Chondrocyte (in vitro differentiated cells): Measurements from ENCODE around the gene RAB3GAP2. TPM values are rescaled to one million over a fixed set of nuclear protein-coding genes. Genes with fewer than 3 reads are reported as not detected.
"Not testable (repeated sequence)": the region's sequence is repeated elsewhere in the genome, so short reads cannot be mapped to it uniquely, and the experiment has no call there.

Source experiments
- DNase-seq: peaks from one replicate; pipeline ENCODE4 v3.0.0; 2021; ENCODE audit warnings: mixed read lengths, low spot score
- H3K27ac Mint-ChIP-seq: one replicate; pipeline ENCODE4 v1.8.0; 2021; ENCODE audit warnings: mild to moderate bottlenecking, moderate library complexity, mixed read lengths; ENCODE audit not compliant: unreplicated experiment
- H3K27me3 Mint-ChIP-seq: 2 replicates; pipeline ENCODE4 v1.8.0; 2021; ENCODE audit warnings: low read depth, mixed read lengths
- H3K36me3 Mint-ChIP-seq: 2 replicates; pipeline ENCODE4 v1.8.0; 2021; ENCODE audit warnings: low read depth, mixed read lengths
- H3K4me1 Mint-ChIP-seq: 2 replicates; pipeline ENCODE4 v1.8.0; 2021; ENCODE audit warnings: low read depth, mild to moderate bottlenecking, mixed read lengths
- H3K4me3 Mint-ChIP-seq: one replicate; pipeline ENCODE4 v1.8.0; 2021; ENCODE audit warnings: mild to moderate bottlenecking, moderate library complexity, mixed read lengths; ENCODE audit not compliant: unreplicated experiment
- H3K9me3 Mint-ChIP-seq: 2 replicates; pipeline ENCODE4 v1.8.0; 2021; ENCODE audit warnings: low read depth, mixed read lengths
- total RNA-seq: library from RNA; stranded (reverse); gene quantifications from 3 replicates; pipeline ENCODE4 v1.2.1, GENCODE V29; 2021
- TF ChIP-seq, protein P1 (sequence below): fragments of 200-600 bp; sonication (generic); IDR thresholded peaks from 2 replicates; pipeline ENCODE4 v1.5.0; 2021; ENCODE audit warnings: antibody characterized with exemption, mild to moderate bottlenecking, moderate library complexity

RAB3GAP2 gene
- total RNA-seq, 1 donor from 2014 or later: 47.5 TPM

GRCh38 chr1:220160027-220160426, 112.2 kb downstream of the RAB3GAP2 start:
- Mint-ChIP-seq H3K4me1 (no peaks in the 10 kb centered on the region), H3K36me3 (peaks cover 26% of the 10 kb centered on the region), H3K9me3 (no peaks in the 10 kb centered on the region), H3K27ac (no peak overlapping the region), H3K27me3 (no peaks in the 10 kb centered on the region), H3K4me3 (no peak overlapping the region)
- no peak for DNase-seq
- TF ChIP-seq, protein P1, sequence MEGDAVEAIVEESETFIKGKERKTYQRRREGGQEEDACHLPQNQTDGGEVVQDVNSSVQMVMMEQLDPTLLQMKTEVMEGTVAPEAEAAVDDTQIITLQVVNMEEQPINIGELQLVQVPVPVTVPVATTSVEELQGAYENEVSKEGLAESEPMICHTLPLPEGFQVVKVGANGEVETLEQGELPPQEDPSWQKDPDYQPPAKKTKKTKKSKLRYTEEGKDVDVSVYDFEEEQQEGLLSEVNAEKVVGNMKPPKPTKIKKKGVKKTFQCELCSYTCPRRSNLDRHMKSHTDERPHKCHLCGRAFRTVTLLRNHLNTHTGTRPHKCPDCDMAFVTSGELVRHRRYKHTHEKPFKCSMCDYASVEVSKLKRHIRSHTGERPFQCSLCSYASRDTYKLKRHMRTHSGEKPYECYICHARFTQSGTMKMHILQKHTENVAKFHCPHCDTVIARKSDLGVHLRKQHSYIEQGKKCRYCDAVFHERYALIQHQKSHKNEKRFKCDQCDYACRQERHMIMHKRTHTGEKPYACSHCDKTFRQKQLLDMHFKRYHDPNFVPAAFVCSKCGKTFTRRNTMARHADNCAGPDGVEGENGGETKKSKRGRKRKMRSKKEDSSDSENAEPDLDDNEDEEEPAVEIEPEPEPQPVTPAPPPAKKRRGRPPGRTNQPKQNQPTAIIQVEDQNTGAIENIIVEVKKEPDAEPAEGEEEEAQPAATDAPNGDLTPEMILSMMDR: no peak

GRCh38 chr1:220159041-220159440, 113.2 kb downstream of the RAB3GAP2 start:
- Mint-ChIP-seq H3K36me3 (peaks cover 30% of the 10 kb centered on the region), H3K4me3 (no peak overlapping the region), H3K27ac (no peak overlapping the region), H3K4me1 (no peaks in the 10 kb centered on the region), H3K9me3 (no peaks in the 10 kb centered on the region), H3K27me3 (no peaks in the 10 kb centered on the region)
- TF ChIP-seq, protein P1: no peak
- no peak for DNase-seq

GRCh38 chr1:220158530-220158929, 113.7 kb downstream of the RAB3GAP2 start:
- H3K27ac Mint-ChIP-seq, H3K27me3 Mint-ChIP-seq, H3K4me1 Mint-ChIP-seq, H3K9me3 Mint-ChIP-seq, H3K4me3 Mint-ChIP-seq, DNase-seq: not testable (repeated sequence)
- peaks cover 33% of the 10 kb centered on the region for H3K36me3 Mint-ChIP-seq

GRCh38 chr1:220157738-220158137, 114.5 kb downstream of the RAB3GAP2 start:
- Mint-ChIP-seq H3K27ac (no peak overlapping the region), H3K4me3 (no peak overlapping the region), H3K27me3 (no peaks in the 10 kb centered on the region), H3K36me3 (peaks cover 35% of the 10 kb centered on the region), H3K4me1 (no peaks in the 10 kb centered on the region), H3K9me3 (no peaks in the 10 kb centered on the region)
- TF ChIP-seq, protein P1: no peak
- no peak for DNase-seq

DNA sequence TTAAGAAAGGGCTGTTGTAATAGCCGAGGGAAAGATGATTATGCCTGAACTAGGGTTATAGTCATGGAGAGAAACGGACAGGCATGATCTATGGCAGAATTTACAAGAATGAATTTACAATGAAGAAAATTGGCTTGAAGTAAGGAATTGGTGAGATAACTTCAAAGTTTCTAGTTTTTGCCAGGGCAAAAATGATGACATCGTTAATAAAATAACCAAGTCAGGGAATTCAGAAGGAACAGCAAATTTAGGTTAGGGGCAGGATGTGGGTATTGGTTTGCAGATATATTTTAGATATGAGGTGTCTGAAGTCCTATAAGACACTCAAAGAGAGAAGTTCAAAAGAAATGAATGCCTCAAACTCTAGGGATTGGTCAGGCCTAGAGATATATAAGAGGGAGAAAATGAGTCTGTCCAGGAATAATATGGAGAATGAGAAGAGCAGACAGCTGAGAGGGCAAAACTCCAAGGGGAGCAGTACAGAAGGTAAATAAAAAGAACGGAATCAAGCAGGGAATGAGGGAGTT, 115.6 kb downstream of the RAB3GAP2 start:
- H3K36me3 Mint-ChIP-seq: peaks cover 40% of the 10 kb centered on the region
- H3K4me3 Mint-ChIP-seq: no peak overlapping the region
- DNase-seq: no peak
- peaks cover 2% of the 10 kb centered on the region for H3K4me1 Mint-ChIP-seq
- H3K27ac Mint-ChIP-seq: no peak overlapping the region
- TF ChIP-seq, protein P1: no peak
- no peaks in the 10 kb centered on the region for H3K27me3 Mint-ChIP-seq
- H3K9me3 Mint-ChIP-seq: no peaks in the 10 kb centered on the region

DNA sequence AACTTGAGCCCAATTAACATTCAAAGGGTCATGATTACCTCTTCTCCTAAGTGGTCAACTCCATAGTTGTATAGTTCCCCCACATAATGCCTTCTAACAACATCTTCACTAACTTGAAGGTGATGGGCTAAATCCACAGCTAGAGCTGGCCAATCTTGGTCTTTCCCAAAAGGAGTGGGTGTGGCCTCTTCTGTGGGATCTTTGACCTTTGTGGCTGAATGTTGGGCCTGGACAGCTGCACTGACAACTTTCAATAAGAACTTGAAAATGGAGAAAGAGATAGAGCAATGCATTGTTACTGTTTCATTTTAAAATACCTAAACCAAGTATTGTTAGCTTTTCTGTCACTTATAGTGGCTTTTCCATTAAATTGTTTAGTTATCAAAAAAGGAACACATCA, 119.1 kb downstream of the RAB3GAP2 start:
- Mint-ChIP-seq H3K9me3 (no peaks in the 10 kb centered on the region), H3K4me1 (peaks cover 5% of the 10 kb centered on the region), H3K27ac (no peak overlapping the region), H3K4me3 (no peak overlapping the region), H3K27me3 (no peaks in the 10 kb centered on the region), H3K36me3 (peaks cover 34% of the 10 kb centered on the region)
- no peak for DNase-seq
- TF ChIP-seq, protein P1: no peak
